ENCODE results near the gene FAM72B.
"Not testable (repeated sequence)": the region's sequence is repeated elsewhere in the genome, so short reads cannot be mapped to it uniquely, and the experiment has no call there.

- TF ChIP-seq CTCF (IDR thresholded peaks at IDR 0.05 in 2 of 3, conservative IDR thresholded peaks at IDR 0.05 in 1 of 3; ENCODE audit: borderline replicate concordance in 1 of 3, insufficient read depth in 1 of 3, low read depth in 2 of 3, low read length in 2 of 3); REST (IDR thresholded peaks at IDR 0.05; ENCODE audit: low read depth); POLR2AphosphoS5 (IDR thresholded peaks at IDR 0.05; ENCODE audit: low read depth, low read length); SRF (IDR thresholded peaks at IDR 0.05; ENCODE audit: low read depth); SP1 (IDR thresholded peaks at IDR 0.05; ENCODE audit: low read depth); RAD21 (IDR thresholded peaks at IDR 0.05; ENCODE audit: low read depth); EGR1 (IDR thresholded peaks at IDR 0.05; ENCODE audit: low read depth); POLR2A (IDR thresholded peaks at IDR 0.05; ENCODE audit: borderline replicate concordance, extremely low read depth, insufficient read depth, insufficient read length); SIN3A (IDR thresholded peaks at IDR 0.05; ENCODE audit: low read depth); EZH2 (IDR thresholded peaks at IDR 0.05); EZH2phosphoT487 (IDR thresholded peaks at IDR 0.05; ENCODE audit: borderline replicate concordance); CEBPB (IDR thresholded peaks at IDR 0.05; ENCODE audit: low read depth); TCF7L2 (IDR thresholded peaks at IDR 0.05; ENCODE audit: borderline replicate concordance, extremely low read depth, insufficient read depth, insufficient read length): not testable (repeated sequence)
These were observed 31.7 kb upstream of the FAM72B start for GRCh38 chr1:121215699-121216417.
